ENCODE results near the gene CAPRIN2. TPM values are rescaled to one million over a fixed set of nuclear protein-coding genes. Genes with fewer than 3 reads are reported as not detected.

CAPRIN2 gene
- total RNA-seq, 1 experiment from 2014 or later = 29.5 TPM

DNA sequence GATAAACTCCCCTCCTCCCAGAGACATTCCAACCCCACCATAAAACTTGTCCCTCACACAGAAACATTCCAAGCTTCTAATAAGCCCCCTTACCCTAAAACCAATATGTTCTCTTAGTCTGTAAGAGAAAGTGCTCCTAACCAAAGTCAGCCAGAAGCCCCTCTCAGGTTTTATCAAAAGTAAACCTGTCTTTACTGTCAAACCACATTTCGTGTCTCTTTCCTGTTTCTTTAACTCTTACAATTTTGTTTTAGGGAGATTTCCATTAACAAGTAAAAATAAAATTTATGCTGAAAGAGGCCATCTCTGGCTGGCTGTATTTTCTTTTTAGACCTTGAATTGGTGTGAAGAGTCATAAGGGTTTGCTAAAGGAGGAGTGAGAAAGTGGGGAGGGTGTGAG lies 29.8 kb upstream of the CAPRIN2 start:
- POLR2A ChIA-PET (ENCODE audit: unreplicated experiment) = no interaction called here
- CTCF ChIA-PET = no interaction called here
- Histone ChIP-seq H3F3A (ENCODE audit: insufficient read depth, low read depth) (no peaks in the 10 kb centered on the region), H2AFZ (no peak overlapping the region), H3K9me2 (ENCODE audit: insufficient read depth) (no peaks in the 10 kb centered on the region), H3K27me3 (ENCODE audit: insufficient read depth, low read depth) (no peaks in the 10 kb centered on the region), H3K9me3 (ENCODE audit: insufficient read depth, low read depth) (peaks cover 11% of the 10 kb centered on the region), H3K4me1 (replicated peaks; ENCODE audit: insufficient read depth) (no peaks in the 10 kb centered on the region), H3K4me2 (no peak overlapping the region), H3K36me3 (ENCODE audit: low read depth) (0 out of 2 replicates have a peak, but pooled peaks cover 5% of the 10 kb centered on the region), H4K20me1 (ENCODE audit: insufficient read depth) (no peaks in the 10 kb centered on the region), H3K4me3 (no peak overlapping the region), H3K27ac (no peak overlapping the region), H3K79me2 (ENCODE audit: low read depth) (no peaks in the 10 kb centered on the region)
- no TSS peak for BruUV-seq (replicated peaks)
- intact Hi-C loops (cut with micrococcal nuclease; ENCODE audit: unreplicated experiment) = no loop called here
- TF ChIP-seq EZH2 (IDR thresholded peaks at IDR 0.05; ENCODE audit: low read depth) (no peak), CTCF (conservative IDR thresholded peaks at IDR 0.05) (no peak)
- no peak for DNase-seq

DNA sequence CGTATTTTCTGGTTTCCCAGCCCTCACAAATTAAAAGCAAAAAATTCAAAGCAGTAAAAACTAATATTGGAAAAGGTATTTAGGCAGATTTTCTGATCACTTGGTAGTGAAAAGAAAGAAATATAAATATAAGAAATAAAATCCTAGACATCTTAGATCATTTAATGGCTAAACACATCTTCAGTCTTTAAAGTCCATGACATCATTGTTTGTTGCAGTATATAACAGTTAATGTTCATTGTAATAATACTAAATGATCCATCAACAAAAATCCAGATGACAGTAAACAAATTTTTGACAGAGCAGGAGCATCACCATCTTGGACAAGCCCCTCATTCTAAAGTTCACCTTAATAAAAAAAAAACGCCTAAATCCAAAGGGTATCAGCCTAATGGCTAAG lies 29.2 kb upstream of the CAPRIN2 start:
- no peaks in the 10 kb centered on the region for H3F3A ChIP-seq (ENCODE audit: insufficient read depth, low read depth)
- intact Hi-C loops (cut with micrococcal nuclease; ENCODE audit: unreplicated experiment) = no loop called here
- H2AFZ ChIP-seq = no peak overlapping the region
- no peak overlapping the region for H3K4me3 ChIP-seq
- no peak overlapping the region for H3K4me2 ChIP-seq
- DNase-seq = no peak
- ChIA-PET POLR2A (ENCODE audit: unreplicated experiment) (no interaction called here), CTCF (no interaction called here)
- 0 out of 2 replicates have a peak, but pooled peaks cover 2% of the 10 kb centered on the region for H3K36me3 ChIP-seq (ENCODE audit: low read depth)
- peaks cover 11% of the 10 kb centered on the region for H3K9me3 ChIP-seq (ENCODE audit: insufficient read depth, low read depth)
- no peaks in the 10 kb centered on the region for H3K27me3 ChIP-seq (ENCODE audit: insufficient read depth, low read depth)
- H3K4me1 ChIP-seq (replicated peaks; ENCODE audit: insufficient read depth) = no peaks in the 10 kb centered on the region
- no peaks in the 10 kb centered on the region for H3K79me2 ChIP-seq (ENCODE audit: low read depth)
- no TSS peak for BruUV-seq (replicated peaks)
- no peak for TF ChIP-seq CTCF (conservative IDR thresholded peaks at IDR 0.05)
- no peak for TF ChIP-seq EZH2 (IDR thresholded peaks at IDR 0.05; ENCODE audit: low read depth)
- no peak overlapping the region for H3K27ac ChIP-seq
- H4K20me1 ChIP-seq (ENCODE audit: insufficient read depth) = no peaks in the 10 kb centered on the region
- H3K9me2 ChIP-seq (ENCODE audit: insufficient read depth) = no peaks in the 10 kb centered on the region

- CTCF ChIA-PET = interaction anchor here (0.6 kb wide), 1 partner anchor 14 kb away, joined by 3 read pairs; no protein-coding TSS in a partner anchor
- intact Hi-C loops (cut with micrococcal nuclease; ENCODE audit: unreplicated experiment) = no loop called here
- Histone ChIP-seq H3K4me3 (no peak overlapping the region), H3K36me3 (ENCODE audit: low read depth) (no peaks in the 10 kb centered on the region), H3K79me2 (ENCODE audit: low read depth) (no peaks in the 10 kb centered on the region), H3K9me3 (ENCODE audit: insufficient read depth, low read depth) (peaks cover 11% of the 10 kb centered on the region), H3K27me3 (ENCODE audit: insufficient read depth, low read depth) (no peaks in the 10 kb centered on the region), H3K4me2 (no peak overlapping the region), H4K20me1 (ENCODE audit: insufficient read depth) (no peaks in the 10 kb centered on the region), H3F3A (ENCODE audit: insufficient read depth, low read depth) (no peaks in the 10 kb centered on the region), H3K27ac (no peak overlapping the region), H3K9me2 (ENCODE audit: insufficient read depth) (no peaks in the 10 kb centered on the region), H3K4me1 (replicated peaks; ENCODE audit: insufficient read depth) (no peaks in the 10 kb centered on the region), H2AFZ (no peak overlapping the region)
- TF ChIP-seq EZH2 (IDR thresholded peaks at IDR 0.05; ENCODE audit: low read depth) (no peak), CTCF (conservative IDR thresholded peaks at IDR 0.05) (no peak)
- POLR2A ChIA-PET (ENCODE audit: unreplicated experiment) = no interaction called here
- BruUV-seq (replicated peaks) = no TSS peak
- DNase-seq = no peak
Measured at GRCh38 chr12:30782316-30783173, 27.8 kb upstream of the CAPRIN2 start.
